Astrocyte (in vitro differentiated cells and primary cell): ENCODE data around the gene ATXN2. TPM values are rescaled to one million over a fixed set of nuclear protein-coding genes. Genes with fewer than 3 reads are reported as not detected.
"Not testable (repeated sequence)": the region's sequence is repeated elsewhere in the genome, so short reads cannot be mapped to it uniquely, and the experiment has no call there.

Source experiments
- DNase-seq: peaks from one replicate; pipeline ENCODE4 v3.0.0-alpha.2; 2010; ENCODE audit warnings: low read depth
- FAIRE-seq: peaks from 2 replicates; lab custom pipeline; 2011; peaks lifted over from hg19 to GRCh38; lab: Jason Lieb, UNC
- H2AFZ ChIP-seq: 2 replicates; pipeline ENCODE4 v1.6.0; 2012; ENCODE audit warnings: low read depth, low read length, inconsistent platforms
- H3K27ac ChIP-seq: 2 replicates; pipeline ENCODE4 v1.5.1; 2011; ENCODE audit warnings: low read depth, low read length, inconsistent platforms
- H3K27me3 ChIP-seq: 2 replicates; pipeline ENCODE4 v1.6.0; 2011; ENCODE audit warnings: low read length, inconsistent platforms; ENCODE audit not compliant: insufficient read depth
- H3K36me3 ChIP-seq: 2 replicates; pipeline ENCODE4 v1.5.1; 2011; ENCODE audit warnings: low read length, inconsistent platforms; ENCODE audit not compliant: insufficient read depth
- H3K4me1 ChIP-seq: 2 replicates; pipeline ENCODE4 v1.5.1; 2011; ENCODE audit warnings: low read length, inconsistent platforms; ENCODE audit not compliant: insufficient read depth
- H3K4me2 ChIP-seq: 2 replicates; pipeline ENCODE4 v1.6.0; 2012; ENCODE audit warnings: low read length, inconsistent platforms
- H3K4me3 ChIP-seq: 2 replicates; pipeline ENCODE4 v1.5.1; 2011; ENCODE audit warnings: low read depth, mild to moderate bottlenecking, low read length, inconsistent platforms; ENCODE audit not compliant: insufficient read depth
- H3K79me2 ChIP-seq: 2 replicates; pipeline ENCODE4 v1.6.0; 2012; ENCODE audit warnings: mild to moderate bottlenecking, low read length, inconsistent platforms; ENCODE audit not compliant: insufficient read depth
- H3K9ac ChIP-seq: 2 replicates; pipeline ENCODE4 v1.6.0; 2012; ENCODE audit warnings: mild to moderate bottlenecking, low read length, inconsistent platforms
- H3K9me3 ChIP-seq: 2 replicates; pipeline ENCODE4 v1.5.1; 2012; ENCODE audit warnings: low read depth, mild to moderate bottlenecking, low read length, inconsistent platforms; ENCODE audit not compliant: insufficient read depth
- H4K20me1 ChIP-seq: 2 replicates; pipeline ENCODE4 v1.6.0; 2012; ENCODE audit warnings: low read length, inconsistent platforms; ENCODE audit not compliant: insufficient read depth
- H3K27ac Mint-ChIP-seq: one replicate; pipeline ENCODE4 v1.8.0; 2021; ENCODE audit warnings: mild to moderate bottlenecking, mixed read lengths; ENCODE audit not compliant: unreplicated experiment
- H3K27me3 Mint-ChIP-seq: one replicate; pipeline ENCODE4 v1.8.0; 2021; ENCODE audit warnings: low read depth, mixed read lengths; ENCODE audit not compliant: unreplicated experiment
- H3K36me3 Mint-ChIP-seq: one replicate; pipeline ENCODE4 v1.8.0; 2021; ENCODE audit warnings: low read depth, mixed read lengths; ENCODE audit not compliant: unreplicated experiment
- H3K4me1 Mint-ChIP-seq: one replicate; pipeline ENCODE4 v1.8.0; 2021; ENCODE audit warnings: low read depth, mixed read lengths; ENCODE audit not compliant: unreplicated experiment
- H3K4me3 Mint-ChIP-seq: one replicate; pipeline ENCODE4 v1.8.0; 2021; ENCODE audit warnings: mild to moderate bottlenecking, moderate library complexity, mixed read lengths; ENCODE audit not compliant: unreplicated experiment
- H3K9me3 Mint-ChIP-seq: one replicate; pipeline ENCODE4 v1.8.0; 2021; ENCODE audit warnings: mild to moderate bottlenecking, mixed read lengths; ENCODE audit not compliant: unreplicated experiment
- CTCF ChIP-seq: IDR thresholded peaks from 2 replicates; pipeline ENCODE4 v1.5.1; 2011; ENCODE audit warnings: low read depth, mild to moderate bottlenecking, inconsistent platforms, low read length, moderate library complexity; ENCODE audit not compliant: insufficient read depth
- EZH2 ChIP-seq: IDR thresholded peaks from 2 replicates; pipeline ENCODE4 v1.6.1; 2012; ENCODE audit warnings: mild to moderate bottlenecking, low read length, inconsistent platforms; ENCODE audit not compliant: insufficient read depth
- total RNA-seq: library from RNA; stranded (reverse); gene quantifications from 2 replicates; pipeline ENCODE4 v1.2.1, GENCODE V29; 2021

Gene ATXN2
- total RNA-seq, 1 donor from 2014 or later = 58.0 TPM

GRCh38 chr12:111596985-111597830 lies 1.9 kb downstream of the ATXN2 start:
- Histone ChIP-seq H2AFZ (peak overlapping the region; percentile 66), H3K9me3 (no peaks in the 10 kb centered on the region), H3K36me3 (no peaks in the 10 kb centered on the region), H4K20me1 (peaks cover 58% of the 10 kb centered on the region), H3K4me3 (peak overlapping the region; percentile 88), H3K4me1 (peaks cover 12% of the 10 kb centered on the region), H3K9ac (peak overlapping the region; percentile 96), H3K79me2 (peaks cover 79% of the 10 kb centered on the region), H3K27ac (peak overlapping the region; percentile 99), H3K27me3 (no peaks in the 10 kb centered on the region), H3K4me2 (peak overlapping the region; percentile 97)
- no peak for TF ChIP-seq EZH2
- no peak for TF ChIP-seq CTCF
- Mint-ChIP-seq H3K4me1 (peaks cover 26% of the 10 kb centered on the region), H3K27ac (peak overlapping the region; percentile 96), H3K27me3 (no peaks in the 10 kb centered on the region), H3K4me3 (peak overlapping the region; percentile 98), H3K36me3 (no peaks in the 10 kb centered on the region), H3K9me3 (no peaks in the 10 kb centered on the region)
- DNase-seq = peak; percentile 64
- no peak for FAIRE-seq

- H2AFZ ChIP-seq, H3K27me3 ChIP-seq, H3K27ac Mint-ChIP-seq, H3K9me3 Mint-ChIP-seq, FAIRE-seq, DNase-seq, H3K9me3 ChIP-seq, H3K27ac ChIP-seq, H3K36me3 Mint-ChIP-seq, H3K36me3 ChIP-seq, H3K27me3 Mint-ChIP-seq: not testable (repeated sequence)
- peak overlapping the region; percentile 96 for H3K9ac ChIP-seq
- H4K20me1 ChIP-seq = peaks cover 76% of the 10 kb centered on the region
- H3K79me2 ChIP-seq = peaks cover 89% of the 10 kb centered on the region
- H3K4me1 ChIP-seq = peaks cover 12% of the 10 kb centered on the region
- H3K4me3 ChIP-seq = peak overlapping the region; percentile 10
- H3K4me1 Mint-ChIP-seq = peaks cover 27% of the 10 kb centered on the region
- H3K4me2 ChIP-seq = peak overlapping the region; percentile 97
- H3K4me3 Mint-ChIP-seq = peak overlapping the region; percentile 98
Observed at GRCh38 chr12:111595341-111595835, 3.7 kb downstream of the ATXN2 start.

- H3K4me2 ChIP-seq, H3K27me3 Mint-ChIP-seq, H3K9me3 Mint-ChIP-seq, H3K36me3 Mint-ChIP-seq, H3K27ac Mint-ChIP-seq, H2AFZ ChIP-seq, H3K9me3 ChIP-seq, H3K9ac ChIP-seq, DNase-seq, FAIRE-seq, H3K4me3 ChIP-seq, H3K4me3 Mint-ChIP-seq, H3K27me3 ChIP-seq, H3K4me1 ChIP-seq, H3K27ac ChIP-seq, H3K36me3 ChIP-seq: not testable (repeated sequence)
- Histone ChIP-seq H4K20me1 (peaks cover 97% of the 10 kb centered on the region), H3K79me2 (peaks cover 100% of the 10 kb centered on the region)
- peaks cover 21% of the 10 kb centered on the region for H3K4me1 Mint-ChIP-seq
Observed at GRCh38 chr12:111591399-111592010, 7.6 kb downstream of the ATXN2 start.
